Inflammatory macrophage (primary cell): ENCODE results near the gene PAQR4.
"Not testable (repeated sequence)": the region's sequence is repeated elsewhere in the genome, so short reads cannot be mapped to it uniquely, and the experiment has no call there.

Source experiments
- DNase-seq, 2 donors: peaks; one replicate each; pipeline ENCODE4 v3.0.0-alpha.2; 2020 to 2022
- total RNA-seq, 18 experiments: gene quantifications; one replicate each; lab custom pipeline; 2026; ENCODE audit warnings: mixed read lengths in 6 of 18, inconsistent platforms in 2 of 18; lab: John Stamatoyannopoulos, UW

Gene PAQR4
- total RNA-seq = 2.9 to 49.8 (median 28.9) reads per million in 18 experiments

- peak; percentile 94 to 96 for DNase-seq
These were observed at the start of gene PAQR4 for GRCh38 chr16:2968738-2969544. Gene PAQR4, plus strand, starts transcription at chr16:2969348. Its CDS starts 327 bp downstream, at chr16:2969675.

- peak; percentile 67 to 72 for DNase-seq
These were observed 49.5 kb upstream of the PAQR4 start for GRCh38 chr16:2919511-2920255.

GRCh38 chr16:2923481-2923880 lies 45.7 kb upstream of the PAQR4 start:
- DNase-seq = no peak

GRCh38 chr16:2924901-2925755 lies 44.0 kb upstream of the PAQR4 start:
- DNase-seq = no peak

- no peak for DNase-seq
These were observed 43.0 kb upstream of the PAQR4 start for GRCh38 chr16:2925951-2926649.

GRCh38 chr16:2926650-2926999 lies 42.5 kb upstream of the PAQR4 start:
- DNase-seq = no peak

- DNase-seq = peak; percentile 93
These were observed 42.0 kb upstream of the PAQR4 start for GRCh38 chr16:2927010-2927646.

GRCh38 chr16:2928151-2928550 lies 41.0 kb upstream of the PAQR4 start:
- DNase-seq = not testable (repeated sequence)

GRCh38 chr16:2928796-2929195 lies 40.4 kb upstream of the PAQR4 start:
- DNase-seq = no peak

GRCh38 chr16:2929693-2930092 lies 39.5 kb upstream of the PAQR4 start:
- no peak for DNase-seq

GRCh38 chr16:2930236-2930635 lies 38.9 kb upstream of the PAQR4 start:
- DNase-seq = no peak

- not testable (repeated sequence) for DNase-seq
These were observed 37.8 kb upstream of the PAQR4 start for GRCh38 chr16:2931231-2931914.

GRCh38 chr16:2933136-2933535 lies 36.0 kb upstream of the PAQR4 start:
- no peak for DNase-seq

GRCh38 chr16:2933701-2934100 lies 35.4 kb upstream of the PAQR4 start:
- no peak for DNase-seq

GRCh38 chr16:2934450-2934849 lies 34.7 kb upstream of the PAQR4 start:
- no peak for DNase-seq

GRCh38 chr16:2936436-2937011 lies 32.6 kb upstream of the PAQR4 start:
- DNase-seq = no peak

- DNase-seq = no peak
These were observed 32.0 kb upstream of the PAQR4 start for GRCh38 chr16:2937170-2937569.

- DNase-seq = no peak
These were observed 30.9 kb upstream of the PAQR4 start for GRCh38 chr16:2938206-2938605.

- DNase-seq = no peak
These were observed 29.2 kb upstream of the PAQR4 start for GRCh38 chr16:2939968-2940367.

GRCh38 chr16:2942045-2942444 lies 27.1 kb upstream of the PAQR4 start:
- no peak for DNase-seq

- DNase-seq = not testable (repeated sequence)
These were observed 25.4 kb upstream of the PAQR4 start for GRCh38 chr16:2943716-2944115.
